ENCODE measurements around the gene PTGER1.

GRCh38 chr19:14428882-14429416 is 46.2 kb downstream of the PTGER1 start:
- TF ChIP-seq, protein P1, sequence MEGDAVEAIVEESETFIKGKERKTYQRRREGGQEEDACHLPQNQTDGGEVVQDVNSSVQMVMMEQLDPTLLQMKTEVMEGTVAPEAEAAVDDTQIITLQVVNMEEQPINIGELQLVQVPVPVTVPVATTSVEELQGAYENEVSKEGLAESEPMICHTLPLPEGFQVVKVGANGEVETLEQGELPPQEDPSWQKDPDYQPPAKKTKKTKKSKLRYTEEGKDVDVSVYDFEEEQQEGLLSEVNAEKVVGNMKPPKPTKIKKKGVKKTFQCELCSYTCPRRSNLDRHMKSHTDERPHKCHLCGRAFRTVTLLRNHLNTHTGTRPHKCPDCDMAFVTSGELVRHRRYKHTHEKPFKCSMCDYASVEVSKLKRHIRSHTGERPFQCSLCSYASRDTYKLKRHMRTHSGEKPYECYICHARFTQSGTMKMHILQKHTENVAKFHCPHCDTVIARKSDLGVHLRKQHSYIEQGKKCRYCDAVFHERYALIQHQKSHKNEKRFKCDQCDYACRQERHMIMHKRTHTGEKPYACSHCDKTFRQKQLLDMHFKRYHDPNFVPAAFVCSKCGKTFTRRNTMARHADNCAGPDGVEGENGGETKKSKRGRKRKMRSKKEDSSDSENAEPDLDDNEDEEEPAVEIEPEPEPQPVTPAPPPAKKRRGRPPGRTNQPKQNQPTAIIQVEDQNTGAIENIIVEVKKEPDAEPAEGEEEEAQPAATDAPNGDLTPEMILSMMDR (IDR thresholded peaks at IDR 0.05), result no peak
- TF ChIP-seq EZH2 (IDR thresholded peaks at IDR 0.05; ENCODE audit: borderline replicate concordance, insufficient read depth, low read depth, low read length, poor library complexity, severe bottlenecking), result no peak
